ENCODE measurements around the gene VWA1.

- TF ChIP-seq CTCF (tag by site-specific recombination; IDR thresholded peaks at IDR 0.05) (no peak), ZNF398 (tag by site-specific recombination; IDR thresholded peaks at IDR 0.05) (no peak), ZNF23 (tag by site-specific recombination; IDR thresholded peaks at IDR 0.05; ENCODE audit: borderline replicate concordance) (no peak), ZNF37A (tag by site-specific recombination; IDR thresholded peaks at IDR 0.05) (no peak), REPIN1 (tag by site-specific recombination; IDR thresholded peaks at IDR 0.05; ENCODE audit: low read depth) (no peak), ZNF510 (tag by site-specific recombination; IDR thresholded peaks at IDR 0.05; ENCODE audit: insufficient replicate concordance) (no peak), HOXD13 (CRISPR knock-in tag; IDR thresholded peaks at IDR 0.05; ENCODE audit: borderline replicate concordance) (no peak), ZBTB8A (tag by site-specific recombination; IDR thresholded peaks at IDR 0.05) (no peak)
- TF ChIP-seq, protein P1, sequence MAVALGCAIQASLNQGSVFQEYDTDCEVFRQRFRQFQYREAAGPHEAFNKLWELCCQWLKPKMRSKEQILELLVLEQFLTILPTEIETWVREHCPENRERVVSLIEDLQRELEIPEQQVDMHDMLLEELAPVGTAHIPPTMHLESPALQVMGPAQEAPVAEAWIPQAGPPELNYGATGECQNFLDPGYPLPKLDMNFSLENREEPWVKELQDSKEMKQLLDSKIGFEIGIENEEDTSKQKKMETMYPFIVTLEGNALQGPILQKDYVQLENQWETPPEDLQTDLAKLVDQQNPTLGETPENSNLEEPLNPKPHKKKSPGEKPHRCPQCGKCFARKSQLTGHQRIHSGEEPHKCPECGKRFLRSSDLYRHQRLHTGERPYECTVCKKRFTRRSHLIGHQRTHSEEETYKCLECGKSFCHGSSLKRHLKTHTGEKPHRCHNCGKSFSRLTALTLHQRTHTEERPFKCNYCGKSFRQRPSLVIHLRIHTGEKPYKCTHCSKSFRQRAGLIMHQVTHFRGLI (tag by site-specific recombination; IDR thresholded peaks at IDR 0.05) = no peak
These were observed 580 bp downstream of the VWA1 start for GRCh38 chr1:1435911-1436629.
